Measurements from ENCODE around the gene FRMPD4. TPM values are rescaled to one million over a fixed set of nuclear protein-coding genes. Genes with fewer than 3 reads are reported as not detected.

Gene FRMPD4
- polyA plus RNA-seq, 1 experiment: 0.82 TPM

- CTCF ChIA-PET: no interaction called here
- TF ChIP-seq CTCF (IDR thresholded peaks at IDR 0.05; ENCODE audit: insufficient read depth, low read depth, low read length): no peak
- DNase-seq (ENCODE audit: low read depth): no peak
- no peak overlapping the region for H3K4me3 ChIP-seq (ENCODE audit: low read depth, low read length)
- H3K27me3 ChIP-seq (ENCODE audit: control insufficient read depth, insufficient read depth, low read length): no peaks in the 10 kb centered on the region
- POLR2A ChIA-PET: no interaction called here
- no peaks in the 10 kb centered on the region for H3K36me3 ChIP-seq (ENCODE audit: control insufficient read depth, insufficient read depth, low read length)
These were observed 479.0 kb downstream of the FRMPD4 start for GRCh38 chrX:12617241-12617640.

- CTCF ChIA-PET: no interaction called here
- TF ChIP-seq CTCF (IDR thresholded peaks at IDR 0.05; ENCODE audit: insufficient read depth, low read depth, low read length): no peak
- H3K4me3 ChIP-seq (ENCODE audit: low read depth, low read length): no peak overlapping the region
- H3K36me3 ChIP-seq (ENCODE audit: control insufficient read depth, insufficient read depth, low read length): no peaks in the 10 kb centered on the region
- POLR2A ChIA-PET: no interaction called here
- DNase-seq (ENCODE audit: low read depth): no peak
- H3K27me3 ChIP-seq (ENCODE audit: control insufficient read depth, insufficient read depth, low read length): no peaks in the 10 kb centered on the region
These were observed 509.0 kb downstream of the FRMPD4 start for GRCh38 chrX:12647230-12647629.

- no peak for DNase-seq (ENCODE audit: low read depth)
- H3K4me3 ChIP-seq (ENCODE audit: low read depth, low read length): no peak overlapping the region
- H3K36me3 ChIP-seq (ENCODE audit: control insufficient read depth, insufficient read depth, low read length): no peaks in the 10 kb centered on the region
- H3K27me3 ChIP-seq (ENCODE audit: control insufficient read depth, insufficient read depth, low read length): no peaks in the 10 kb centered on the region
- TF ChIP-seq CTCF (IDR thresholded peaks at IDR 0.05; ENCODE audit: insufficient read depth, low read depth, low read length): no peak
- POLR2A ChIA-PET: no interaction called here
- CTCF ChIA-PET: no interaction called here
These were observed 510.7 kb downstream of the FRMPD4 start for GRCh38 chrX:12648995-12649394.

GRCh38 chrX:12657433-12657832, 519.2 kb downstream of the FRMPD4 start:
- H3K27me3 ChIP-seq (ENCODE audit: control insufficient read depth, insufficient read depth, low read length): no peaks in the 10 kb centered on the region
- ChIA-PET POLR2A (no interaction called here), CTCF (no interaction called here)
- no peak overlapping the region for H3K4me3 ChIP-seq (ENCODE audit: low read depth, low read length)
- no peak for DNase-seq (ENCODE audit: low read depth)
- TF ChIP-seq CTCF (IDR thresholded peaks at IDR 0.05; ENCODE audit: insufficient read depth, low read depth, low read length): no peak
- H3K36me3 ChIP-seq (ENCODE audit: control insufficient read depth, insufficient read depth, low read length): no peaks in the 10 kb centered on the region

- H3K27me3 ChIP-seq (ENCODE audit: control insufficient read depth, insufficient read depth, low read length): no peaks in the 10 kb centered on the region
- no peak for TF ChIP-seq CTCF (IDR thresholded peaks at IDR 0.05; ENCODE audit: insufficient read depth, low read depth, low read length)
- H3K4me3 ChIP-seq (ENCODE audit: low read depth, low read length): no peak overlapping the region
- ChIA-PET POLR2A (no interaction called here), CTCF (no interaction called here)
- no peaks in the 10 kb centered on the region for H3K36me3 ChIP-seq (ENCODE audit: control insufficient read depth, insufficient read depth, low read length)
- no peak for DNase-seq (ENCODE audit: low read depth)
These were observed 519.6 kb downstream of the FRMPD4 start for GRCh38 chrX:12657881-12658280.

Measured in BJ (cell line).